HG03064 (cell line): ENCODE measurements around the gene BCLAF1.
A peak's percentile ranks its signal among the peaks of the same experiment; 100 is the strongest.
"Not testable (repeated sequence)": the region's sequence is repeated elsewhere in the genome, so short reads cannot be mapped to it uniquely, and the experiment has no call there.

Source experiments
- ATAC-seq: cut with Tn5 transposase; IDR thresholded peaks from one replicate; pipeline ENCODE4 v1.9.1; 2021; ENCODE audit warnings: low read depth; ENCODE audit not compliant: unreplicated experiment

Gene BCLAF1

GRCh38 chr6:136249811-136250685 lies 39.6 kb downstream of the BCLAF1 start, which contains the start of gene MTFR2:
Gene MTFR2, minus strand, starts transcription at chr6:136250311. Its CDS starts 1,212 bp downstream, at chr6:136249099.
- peak; percentile 98 for ATAC-seq

- ATAC-seq = no peak
Measured at GRCh38 chr6:136249336-136249735, 40.3 kb downstream of the BCLAF1 start.

GRCh38 chr6:136244061-136244616 lies 45.5 kb downstream of the BCLAF1 start:
- no peak for ATAC-seq

GRCh38 chr6:136236466-136237293 lies 53.0 kb downstream of the BCLAF1 start:
- ATAC-seq = no peak

GRCh38 chr6:136235233-136235564 lies 54.4 kb downstream of the BCLAF1 start:
- ATAC-seq = no peak

GRCh38 chr6:136232701-136233100 lies 56.9 kb downstream of the BCLAF1 start:
- no peak for ATAC-seq

- ATAC-seq = no peak
Measured at GRCh38 chr6:136230219-136230853, 59.3 kb downstream of the BCLAF1 start.

- ATAC-seq = no peak
Measured at GRCh38 chr6:136228814-136229213, 60.8 kb downstream of the BCLAF1 start.

- no peak for ATAC-seq
Measured at GRCh38 chr6:136226674-136227377, 62.8 kb downstream of the BCLAF1 start.

- peak; percentile 73 for ATAC-seq
Measured at GRCh38 chr6:136226027-136226673, 63.5 kb downstream of the BCLAF1 start.

GRCh38 chr6:136225496-136225895 lies 64.2 kb downstream of the BCLAF1 start:
- ATAC-seq = no peak

GRCh38 chr6:136224974-136225373 lies 64.7 kb downstream of the BCLAF1 start:
- ATAC-seq = not testable (repeated sequence)

- no peak for ATAC-seq
Measured at GRCh38 chr6:136216503-136217401, 72.9 kb downstream of the BCLAF1 start.

- no peak for ATAC-seq
Measured at GRCh38 chr6:136213853-136214252, 75.8 kb downstream of the BCLAF1 start.

GRCh38 chr6:136213012-136213539 lies 76.6 kb downstream of the BCLAF1 start:
- ATAC-seq = no peak

GRCh38 chr6:136212608-136213007 lies 77.0 kb downstream of the BCLAF1 start:
- ATAC-seq = no peak

- no peak for ATAC-seq
Measured at GRCh38 chr6:136210398-136211165, 79.1 kb downstream of the BCLAF1 start.

GRCh38 chr6:136209496-136209895 lies 80.2 kb downstream of the BCLAF1 start:
- ATAC-seq = no peak
